Measurements from ENCODE around the gene TNS3. TPM values are rescaled to one million over a fixed set of nuclear protein-coding genes. Genes with fewer than 3 reads are reported as not detected.

TNS3 gene
- total RNA-seq, 1 experiment from 2014 or later: 143 TPM

- ChIA-PET CTCF (no interaction called here), POLR2A (ENCODE audit: unreplicated experiment) (interaction anchor here (0.6 kb wide), 1 partner anchor 66 kb away, joined by 5 read pairs; no protein-coding TSS in a partner anchor)
- Histone ChIP-seq H3K4me3 (no peak overlapping the region), H3K36me3 (ENCODE audit: low read depth) (peaks cover 76% of the 10 kb centered on the region), H3K79me2 (ENCODE audit: low read depth) (peaks cover 49% of the 10 kb centered on the region), H3K4me1 (replicated peaks; ENCODE audit: insufficient read depth) (no peaks in the 10 kb centered on the region), H3F3A (ENCODE audit: insufficient read depth, low read depth) (peaks cover 68% of the 10 kb centered on the region), H3K27me3 (ENCODE audit: insufficient read depth, low read depth) (no peaks in the 10 kb centered on the region), H3K4me2 (no peak overlapping the region), H3K27ac (no peak overlapping the region), H3K9me2 (ENCODE audit: insufficient read depth) (no peaks in the 10 kb centered on the region), H2AFZ (no peak overlapping the region), H4K20me1 (ENCODE audit: insufficient read depth) (peaks cover 57% of the 10 kb centered on the region), H3K9me3 (ENCODE audit: insufficient read depth, low read depth) (no peaks in the 10 kb centered on the region)
- BruUV-seq (replicated peaks): no TSS peak
- no peak for TF ChIP-seq CTCF (conservative IDR thresholded peaks at IDR 0.05)
- TF ChIP-seq EZH2 (IDR thresholded peaks at IDR 0.05; ENCODE audit: low read depth): no peak
- intact Hi-C loops (cut with micrococcal nuclease; ENCODE audit: unreplicated experiment): no loop called here
- no peak for DNase-seq
These were observed 154.8 kb downstream of the TNS3 start for GRCh38 chr7:47427051-47427643.

GRCh38 chr7:47424523-47424922 is 157.4 kb downstream of the TNS3 start:
- no peaks in the 10 kb centered on the region for H3K27me3 ChIP-seq (ENCODE audit: insufficient read depth, low read depth)
- no peak overlapping the region for H3K27ac ChIP-seq
- H3K79me2 ChIP-seq (ENCODE audit: low read depth): peaks cover 23% of the 10 kb centered on the region; the same call in 1 of the 2 replicates
- H3K4me3 ChIP-seq: no peak overlapping the region
- no peak for DNase-seq
- H3K4me1 ChIP-seq (replicated peaks; ENCODE audit: insufficient read depth): no peaks in the 10 kb centered on the region
- H3F3A ChIP-seq (ENCODE audit: insufficient read depth, low read depth): peaks cover 65% of the 10 kb centered on the region
- H3K4me2 ChIP-seq: no peak overlapping the region
- H2AFZ ChIP-seq: no peak overlapping the region
- H4K20me1 ChIP-seq (ENCODE audit: insufficient read depth): peaks cover 45% of the 10 kb centered on the region
- BruUV-seq (replicated peaks): no TSS peak
- intact Hi-C loops (cut with micrococcal nuclease; ENCODE audit: unreplicated experiment): no loop called here
- H3K9me2 ChIP-seq (ENCODE audit: insufficient read depth): no peaks in the 10 kb centered on the region
- TF ChIP-seq CTCF (conservative IDR thresholded peaks at IDR 0.05) (no peak), EZH2 (IDR thresholded peaks at IDR 0.05; ENCODE audit: low read depth) (no peak)
- H3K36me3 ChIP-seq (ENCODE audit: low read depth): peaks cover 89% of the 10 kb centered on the region
- ChIA-PET POLR2A (ENCODE audit: unreplicated experiment) (no interaction called here), CTCF (no interaction called here)
- no peaks in the 10 kb centered on the region for H3K9me3 ChIP-seq (ENCODE audit: insufficient read depth, low read depth)

DNA sequence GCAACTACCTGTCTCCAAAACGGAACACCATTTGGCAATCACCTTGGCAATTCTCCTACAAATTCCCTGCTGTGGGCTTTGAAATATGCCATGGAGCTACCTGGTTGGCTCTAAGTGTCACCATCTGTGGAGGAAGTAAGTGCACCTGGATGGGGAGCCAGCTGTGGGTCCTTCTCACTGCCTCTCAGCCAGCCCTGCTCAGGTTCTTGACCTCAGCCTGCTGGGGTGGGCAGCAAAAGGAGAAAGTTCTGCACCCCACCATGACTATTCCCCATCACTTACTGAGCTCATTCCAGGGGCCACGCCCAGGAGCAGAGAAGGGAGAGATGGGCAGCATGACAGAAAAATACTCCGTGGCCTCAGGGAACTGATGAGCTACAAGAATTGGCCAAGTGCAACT is 158.7 kb downstream of the TNS3 start:
- BruUV-seq (replicated peaks): no TSS peak
- Histone ChIP-seq H3K4me1 (replicated peaks; ENCODE audit: insufficient read depth) (no peaks in the 10 kb centered on the region), H3K4me3 (no peak overlapping the region), H2AFZ (no peak overlapping the region), H3F3A (ENCODE audit: insufficient read depth, low read depth) (peaks cover 62% of the 10 kb centered on the region), H3K36me3 (ENCODE audit: low read depth) (peaks cover 93% of the 10 kb centered on the region), H3K79me2 (ENCODE audit: low read depth) (peaks cover 11% of the 10 kb centered on the region; the same call in 1 of the 2 replicates), H3K9me2 (ENCODE audit: insufficient read depth) (no peaks in the 10 kb centered on the region), H3K27ac (no peak overlapping the region), H3K4me2 (no peak overlapping the region), H3K27me3 (ENCODE audit: insufficient read depth, low read depth) (no peaks in the 10 kb centered on the region), H3K9me3 (ENCODE audit: insufficient read depth, low read depth) (no peaks in the 10 kb centered on the region), H4K20me1 (ENCODE audit: insufficient read depth) (peaks cover 44% of the 10 kb centered on the region)
- ChIA-PET POLR2A (ENCODE audit: unreplicated experiment) (interaction anchor here (0.6 kb wide), 1 partner anchor 30 kb away, joined by 4 read pairs; no protein-coding TSS in a partner anchor), CTCF (no interaction called here)
- DNase-seq: no peak
- intact Hi-C loops (cut with micrococcal nuclease; ENCODE audit: unreplicated experiment): no loop called here
- TF ChIP-seq EZH2 (IDR thresholded peaks at IDR 0.05; ENCODE audit: low read depth) (no peak), CTCF (conservative IDR thresholded peaks at IDR 0.05) (no peak)
